Keratinocyte (primary cell): Measurements from ENCODE around the gene SLC25A24. TPM values are rescaled to one million over a fixed set of nuclear protein-coding genes. Genes with fewer than 3 reads are reported as not detected.

Experiments used
- DNase-seq: peaks from one replicate; pipeline ENCODE4 v3.0.0-alpha.2; 2011; ENCODE audit warnings: low read depth, missing footprints, low spot score
- FAIRE-seq: peaks from 2 replicates; lab custom pipeline; 2011; peaks lifted over from hg19 to GRCh38; lab: Jason Lieb, UNC
- H2AFZ ChIP-seq: 2 replicates; pipeline ENCODE4 v1.6.0; 2012; ENCODE audit warnings: low read length, control low read depth, inconsistent platforms; ENCODE audit not compliant: control insufficient read depth
- H3K27ac ChIP-seq: 2 replicates; pipeline ENCODE4 v1.5.1; 2011; ENCODE audit warnings: low read length; ENCODE audit not compliant: control insufficient read depth, insufficient read depth
- H3K27me3 ChIP-seq: 3 replicates; pipeline ENCODE4 v1.6.0; 2011; ENCODE audit warnings: low read length; ENCODE audit not compliant: control insufficient read depth, insufficient read depth; ENCODE audit errors: extremely low read depth
- H3K36me3 ChIP-seq, 2 experiments: 2 replicates in 1 of 2; 3 replicates in 1 of 2; pipeline ENCODE4 v1.5.1; 2011; ENCODE audit warnings: low read length in 2 of 2, mild to moderate bottlenecking in 1 of 2; ENCODE audit not compliant: control insufficient read depth in 2 of 2, insufficient read depth in 2 of 2; ENCODE audit errors: extremely low read depth in 1 of 2
- H3K4me1 ChIP-seq: 3 replicates; pipeline ENCODE4 v1.5.1; 2011; ENCODE audit warnings: low read length; ENCODE audit not compliant: control insufficient read depth, insufficient read depth; ENCODE audit errors: extremely low read depth
- H3K4me2 ChIP-seq: 3 replicates; pipeline ENCODE4 v1.6.0; 2011; ENCODE audit warnings: low read depth, low read length; ENCODE audit not compliant: control insufficient read depth, insufficient read depth; ENCODE audit errors: extremely low read depth
- H3K4me3 ChIP-seq, 3 experiments: fragments of 200-600 bp in 1 of 3; sonication (generic) in 1 of 3; 2 replicates in 2 of 3; 3 replicates in 1 of 3; pipeline ENCODE4 v1.5.1; 2011 to 2016; ENCODE audit warnings: low read length in 3 of 3, mild to moderate bottlenecking in 3 of 3, control low read depth in 2 of 3, inconsistent platforms in 1 of 3, low read depth in 1 of 3, mixed read lengths in 1 of 3, mixed run types in 1 of 3, moderate library complexity in 1 of 3; ENCODE audit not compliant: control insufficient read depth in 2 of 3, insufficient read depth in 2 of 3; ENCODE audit errors: extremely low read depth in 1 of 3
- H3K79me2 ChIP-seq: 2 replicates; pipeline ENCODE4 v1.6.0; 2012; ENCODE audit warnings: low read length; ENCODE audit not compliant: control insufficient read depth, insufficient read depth
- H3K9ac ChIP-seq: 3 replicates; pipeline ENCODE4 v1.6.0; 2011; ENCODE audit warnings: low read length; ENCODE audit not compliant: control insufficient read depth, insufficient read depth; ENCODE audit errors: extremely low read depth
- H3K9me1 ChIP-seq: 3 replicates; pipeline ENCODE4 v1.6.0; 2011; ENCODE audit warnings: low read length; ENCODE audit not compliant: control insufficient read depth, insufficient read depth; ENCODE audit errors: extremely low read depth
- H3K9me3 ChIP-seq: 2 replicates; pipeline ENCODE4 v1.5.1; 2012; ENCODE audit warnings: low read depth, low read length; ENCODE audit not compliant: control insufficient read depth
- H4K20me1 ChIP-seq: 3 replicates; pipeline ENCODE4 v1.6.0; 2011; ENCODE audit warnings: low read length; ENCODE audit not compliant: control insufficient read depth, insufficient read depth; ENCODE audit errors: extremely low read depth
- CTCF ChIP-seq, 3 experiments: IDR thresholded peaks in 1 of 3; conservative IDR thresholded peaks in 1 of 3; optimal IDR thresholded peaks in 1 of 3; 2 replicates in 2 of 3; 3 replicates in 1 of 3; pipeline versions ENCODE3 to v1.5.1; 2011; ENCODE audit warnings: low read length in 3 of 3, mild to moderate bottlenecking in 3 of 3, moderate library complexity in 2 of 3, control low read depth in 1 of 3, inconsistent platforms in 1 of 3; ENCODE audit not compliant: insufficient read depth in 2 of 3; ENCODE audit errors: extremely low read depth in 1 of 3
- EZH2 ChIP-seq: IDR thresholded peaks from one replicate; pipeline ENCODE4 v1.6.1; 2012; ENCODE audit warnings: inconsistent platforms, mild to moderate bottlenecking, low read length, moderate library complexity
- dilution Hi-C: fragments of 300-500 bp; cut with MboI; formaldehyde crosslinking; loops from one replicate; pipeline ENCODE4 v1.7.0; 2020; ENCODE audit warnings: low sequenced_read_pairs; ENCODE audit not compliant: extremely low pct_ligation_motif_present
- polyA plus RNA-seq, 5 experiments: library from polyadenylated mRNA; depleted of rRNA in 3 of 5; stranded (reverse) in 3 of 5; stranded (forward) in 1 of 5; unstranded in 1 of 5; fragments of >200 nt; gene quantifications; 1 replicate in 1 of 5; 2 replicates in 3 of 5; 3 replicates in 1 of 5; pipeline versions ENCODE4 v1.2.1 to v1.2.3, GENCODE V29; 2011 to 2012; ENCODE audit warnings: missing spikeins in 2 of 5, low read depth in 1 of 5, low replicate concordance in 1 of 5

SLC25A24 gene
- polyA plus RNA-seq, 1 donor (not counting 4 experiments of a cell fraction or from before 2014, with no cell fraction given), result 58.9 TPM

GRCh38 chr1:108124023-108124422, 76.1 kb downstream of the SLC25A24 start:
- no peak overlapping the region for H3K9ac ChIP-seq
- DNase-seq (no peak), FAIRE-seq (no peak)
- H3K79me2 ChIP-seq, result no peaks in the 10 kb centered on the region
- TF ChIP-seq EZH2 (no peak), CTCF (optimal IDR thresholded peaks at IDR 0.05 in 1 of 3, IDR thresholded peaks at IDR 0.05 in 1 of 3, conservative IDR thresholded peaks at IDR 0.05 in 1 of 3; ENCODE audit: extremely low read depth in 1 of 3, insufficient read depth in 2 of 3, low read length in 3 of 3) (no peak)
- H3K4me3 ChIP-seq, result no peak overlapping the region
- no peaks in the 10 kb centered on the region for H3K36me3 ChIP-seq
- no peaks in the 10 kb centered on the region for H3K9me1 ChIP-seq
- no peak overlapping the region for H3K4me2 ChIP-seq
- dilution Hi-C loops, result no loop called here
- no peaks in the 10 kb centered on the region for H4K20me1 ChIP-seq
- no peaks in the 10 kb centered on the region for H3K27me3 ChIP-seq
- no peaks in the 10 kb centered on the region for H3K9me3 ChIP-seq
- no peak overlapping the region for H2AFZ ChIP-seq
- no peaks in the 10 kb centered on the region for H3K4me1 ChIP-seq
- no peak overlapping the region for H3K27ac ChIP-seq

GRCh38 chr1:108121358-108122143, 78.6 kb downstream of the SLC25A24 start:
- Histone ChIP-seq H2AFZ (no peak overlapping the region), H3K4me2 (no peak overlapping the region), H3K27ac (no peak overlapping the region), H3K4me3 (no peak overlapping the region), H3K36me3 (no peaks in the 10 kb centered on the region), H3K9ac (no peak overlapping the region), H3K9me3 (no peaks in the 10 kb centered on the region), H3K4me1 (no peaks in the 10 kb centered on the region), H3K9me1 (no peaks in the 10 kb centered on the region), H3K79me2 (no peaks in the 10 kb centered on the region), H3K27me3 (no peaks in the 10 kb centered on the region), H4K20me1 (no peaks in the 10 kb centered on the region)
- TF ChIP-seq EZH2 (no peak), CTCF (optimal IDR thresholded peaks at IDR 0.05 in 1 of 3, IDR thresholded peaks at IDR 0.05 in 1 of 3, conservative IDR thresholded peaks at IDR 0.05 in 1 of 3; ENCODE audit: extremely low read depth in 1 of 3, insufficient read depth in 2 of 3, low read length in 3 of 3) (no peak)
- no peak for DNase-seq
- FAIRE-seq, result no peak
- dilution Hi-C loops, result no loop called here
